Heart left ventricle (tissue), 16 donors: ENCODE measurements around the gene AGPAT3. TPM values are rescaled to one million over a fixed set of nuclear protein-coding genes. Genes with fewer than 3 reads are reported as not detected.

Experiments
- ATAC-seq, 4 donors: fragments of 200-7000 bp; cut with Tn5 transposase; one replicate each; pipeline ENCODE4 v1.9.1; 2020 to 2022; ENCODE audit warnings: moderate library complexity in 4 of 4, mild to moderate bottlenecking in 3 of 4, moderate number of reproducible peaks in 1 of 4
- DNase-seq, 5 donors: peaks; one replicate each; pipeline ENCODE4 v3.0.0-alpha.2; 2020
- H3K27ac ChIP-seq, 12 donors: fragments of 200-600 bp; sonication (generic) in 4 of 12; one replicate each; pipeline versions ENCODE4 v1.5.0 to v1.8.0; 2016 to 2022; ENCODE audit warnings: mild to moderate bottlenecking in 2 of 12
- H3K27me3 ChIP-seq, 9 donors: fragments of 200-600 bp; sonication (generic) in 2 of 9; one replicate each; pipeline versions ENCODE4 v1.5.1 to v1.8.0; 2016 to 2022; ENCODE audit warnings: mild to moderate bottlenecking in 3 of 9
- H3K36me3 ChIP-seq, 9 donors: fragments of 200-600 bp; sonication (generic) in 2 of 9; one replicate each; pipeline versions ENCODE4 v1.5.0 to v1.8.0; 2018 to 2022; ENCODE audit warnings: mild to moderate bottlenecking in 2 of 9
- H3K4me1 ChIP-seq, 12 donors: fragments of 200-600 bp; sonication (generic) in 4 of 12; one replicate each; pipeline versions ENCODE4 v1.5.0 to v1.8.0; 2016 to 2022; ENCODE audit warnings: mild to moderate bottlenecking in 3 of 12
- H3K4me3 ChIP-seq, 12 donors: fragments of 200-600 bp; sonication (generic) in 4 of 12; one replicate each; pipeline versions ENCODE4 v1.5.0 to v1.8.0; 2017 to 2022; ENCODE audit warnings: mild to moderate bottlenecking in 9 of 12, moderate library complexity in 4 of 12
- H3K9me3 ChIP-seq, 12 donors: fragments of 200-600 bp; sonication (generic) in 4 of 12; one replicate each; pipeline versions ENCODE4 v1.5.0 to v1.8.0; 2016 to 2022; ENCODE audit warnings: mild to moderate bottlenecking in 1 of 12
- CTCF ChIP-seq, 12 donors: fragments of 200-600 bp; sonication (generic) in 4 of 12; IDR thresholded peaks; one replicate each; pipeline versions ENCODE4 v1.5.0 to v1.8.0; 2018 to 2022; ENCODE audit warnings: antibody characterized with exemption in 12 of 12, mild to moderate bottlenecking in 5 of 12
- POLR2A ChIP-seq, 2 donors: fragments of 450-650 bp; IDR thresholded peaks; one replicate each; pipeline ENCODE4 v1.6.1; 2017; ENCODE audit warnings: antibody characterized with exemption in 2 of 2, mild to moderate bottlenecking in 2 of 2, moderate library complexity in 2 of 2
- WGBS, 4 donors: extraction: QIAGEN DNeasy Blood & Tissue Kit in 2 of 4; methylation state at CpG; one replicate each; pipeline versions ENCODE4 v1.1.5 to v1.1.7; 2013 to 2018; 5-methylcytosine and 5-hydroxymethylcytosine counted together
- intact Hi-C, 10 donors: fragments of 100-400 bp; cut with DNase I; formaldehyde crosslinking; loops; one replicate each; pipeline versions ENCODE4 v1.11.1 to v1.14.2; 2022
- polyA plus RNA-seq, 2 donors: library from polyadenylated mRNA; stranded (reverse); fragments of 200-250 nt; gene quantifications; one replicate each; pipeline ENCODE4 v1.2.3, GENCODE V29; 2013
- total RNA-seq, 9 donors: library from RNA; depleted of rRNA in 2 of 9; stranded (reverse); fragments of >200 nt in 2 of 9; fragmentation: NEBNext Ultra II Directional in 3 of 9; extraction: Animal tissue kit (Norgen Biotek cat#: 25700) in 3 of 9; gene quantifications; one replicate each; pipeline versions ENCODE4 v1.1.0 to v1.2.4, GENCODE V29; 2016 to 2023
- donor health status: ischemic (EF 13 %, LVEDD 7.1; RV severe dilation, severe dysfunction).
- donor health status: healthy with polysubstance abuse.
- donor health status: DM: no; HTN: yes; CAD: no.
- donor health status: DM: no; HTN: no; CAD: no.
- donor health status: ischemic (EF 25% LVEDD 6.9; RV normal size, moderate dysfunction).
- donor health status: ischemic (EF 25% LVEDD 5.7; RV mildly dilated, moderate dysfunction).
- donor health status: healthy.
- donor health status: DM: yes; HTN: yes; CAD: no.
- donor health status: ischemic (EF 35%, LVEDD 5.7; RV mildly dilated, moderate dysfunction).
- donor health status: nonischemic (EF 11% LVEDD 7.7; RV severe dilation, severe dysfunction).
- donor health status: DM: yes; HTN: yes; CAD: no.
- donor health status: PGD.
- donor health status: ischemic (EF 29% LVEDD 5.4; RV normal size, mild dysfunction).
- donor health status: nonischemic (EF 23%, LVEDD 6.1; RV moderate dilation, normal function).

Gene AGPAT3
- total and polyA plus RNA-seq, 11 donors: 26.6 to 86.0 (median 64.5) TPM

DNA sequence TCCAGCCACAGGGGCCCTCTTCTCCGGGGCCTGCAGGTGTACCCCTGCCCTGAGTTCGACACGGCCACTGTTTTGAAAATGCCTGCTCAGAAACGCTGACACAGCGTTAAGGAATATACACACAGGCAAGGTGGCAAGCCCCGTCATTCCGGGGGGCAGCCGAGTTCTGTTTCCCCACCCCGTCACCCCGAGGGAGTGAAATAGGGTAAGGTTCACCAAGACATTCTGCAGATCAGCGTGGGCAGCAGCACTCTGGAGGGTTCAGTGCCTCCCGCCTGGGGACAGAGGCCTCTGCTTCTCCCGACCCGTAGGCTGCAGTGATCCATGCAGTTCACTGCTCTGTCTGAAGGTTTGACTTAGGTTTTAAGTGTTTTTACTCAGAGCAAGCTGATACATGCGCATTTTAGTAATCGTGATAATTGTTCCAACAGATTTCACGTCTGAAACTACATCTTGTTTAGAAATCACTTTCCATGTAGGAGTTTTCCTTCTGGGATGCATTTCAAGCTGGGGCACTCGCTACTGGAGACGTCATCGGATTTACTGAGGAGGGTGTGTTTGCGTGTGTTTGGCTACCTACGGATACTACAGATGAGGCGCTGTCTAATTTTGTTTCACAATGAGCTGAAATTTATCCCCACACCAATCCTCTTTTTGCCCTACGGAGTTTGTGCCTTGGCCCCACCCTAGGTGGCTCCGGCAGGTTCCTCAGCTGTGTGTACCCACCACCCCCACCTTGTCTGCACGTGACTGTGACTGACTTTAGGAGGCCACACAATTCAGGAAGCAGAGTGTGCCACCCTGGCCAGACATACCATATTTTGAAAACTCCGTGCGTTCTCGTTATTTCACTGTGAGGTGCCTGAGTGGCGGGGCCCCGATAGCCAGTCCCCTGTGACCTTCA lies 63.5 kb downstream of the AGPAT3 start:
- H3K36me3 ChIP-seq: peaks cover 0 to 37% (median 0%) of the 10 kb centered on the region in 9 donors
- DNase-seq (peak in 1 of 5 donors; percentile 23), ATAC-seq (peak; percentile 1 to 25 (median 12))
- H3K9me3 ChIP-seq: no peaks in the 10 kb centered on the region
- intact Hi-C loops: loop anchor here in 6 of 10 donors (2.0 to 5.0 kb wide), 2 partner anchors 61 to 62 kb away; partner anchors contain the start of gene AGPAT3 (in 5 of the 6)
- no peak for TF ChIP-seq CTCF (IDR thresholded peaks at IDR 0.05)
- no peak for TF ChIP-seq POLR2A (IDR thresholded peaks at IDR 0.05)
- peak overlapping the region in 1 of 12 donors; percentile 15 for H3K4me3 ChIP-seq
- peaks cover 4 to 68% (median 38%) of the 10 kb centered on the region in 12 donors for H3K4me1 ChIP-seq
- H3K27me3 ChIP-seq: no peaks in the 10 kb centered on the region
- WGBS, 4 donors: 51 to 64% (median 61%) methylated on average over 23 to 31 of the region's 31 CpGs
- H3K27ac ChIP-seq: peak overlapping the region; percentile 35 to 95 (median 86)

DNA sequence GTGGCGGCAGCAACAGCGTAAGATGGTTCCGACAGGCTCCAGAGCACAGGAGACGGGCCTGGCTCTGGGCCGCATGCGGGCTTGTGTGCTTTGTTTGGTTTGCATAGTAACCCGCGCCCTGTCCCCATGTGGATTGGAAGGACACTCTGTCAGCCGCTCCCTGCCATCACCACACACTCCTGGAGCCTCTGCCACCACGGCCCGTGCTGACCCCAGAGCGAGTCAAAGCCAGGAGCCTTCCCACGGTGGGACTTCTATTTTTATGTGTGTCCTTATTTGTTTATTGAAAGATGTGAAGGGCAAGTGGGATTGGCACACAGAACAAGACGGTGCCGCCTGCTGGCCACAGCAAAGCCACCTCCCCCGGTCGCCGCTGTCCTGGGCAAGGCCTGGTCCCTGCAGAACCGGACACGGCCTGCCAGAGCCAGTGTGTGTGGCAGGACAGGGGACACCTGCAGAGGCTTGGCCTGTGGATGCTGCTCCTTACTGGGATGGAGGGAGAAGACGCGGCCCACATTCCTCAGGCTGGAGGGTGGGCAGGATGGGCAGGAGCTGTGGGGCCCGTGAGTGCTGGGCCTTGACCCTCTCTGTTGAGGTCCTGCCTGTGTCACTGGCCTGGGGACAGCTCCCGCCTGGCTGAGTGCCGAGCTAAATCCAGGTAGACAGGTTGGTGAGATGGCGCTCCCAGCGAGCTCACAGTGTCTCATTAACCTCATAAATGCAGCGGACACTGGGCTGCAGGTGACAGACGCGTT lies 64.4 kb downstream of the AGPAT3 start:
- Histone ChIP-seq H3K4me3 (peak overlapping the region in 1 of 12 donors; percentile 15), H3K9me3 (no peaks in the 10 kb centered on the region), H3K27ac (peak overlapping the region; percentile 73 to 95 (median 86)), H3K27me3 (no peaks in the 10 kb centered on the region), H3K4me1 (peaks cover 4 to 60% (median 34%) of the 10 kb centered on the region in 12 donors), H3K36me3 (peaks cover 0 to 37% (median 0%) of the 10 kb centered on the region in 9 donors)
- peak; percentile 92 to 94 (median 93) for ATAC-seq
- 53 to 66% (median 57%) methylated on average over 21 to 30 of the region's 30 CpGs for WGBS, 4 donors
- DNase-seq: peak; percentile 78 to 93 (median 82)
- intact Hi-C loops: loop anchor here in 6 of 10 donors (2.0 to 5.0 kb wide), 2 partner anchors 62 to 63 kb away; partner anchors contain the start of gene AGPAT3 (in 5 of the 6)
- TF ChIP-seq CTCF (IDR thresholded peaks at IDR 0.05) (peak in 9 of 12 donors; percentile 3 to 57 (median 39)), POLR2A (IDR thresholded peaks at IDR 0.05) (peak in 1 of 2 donors; percentile 23)

DNA sequence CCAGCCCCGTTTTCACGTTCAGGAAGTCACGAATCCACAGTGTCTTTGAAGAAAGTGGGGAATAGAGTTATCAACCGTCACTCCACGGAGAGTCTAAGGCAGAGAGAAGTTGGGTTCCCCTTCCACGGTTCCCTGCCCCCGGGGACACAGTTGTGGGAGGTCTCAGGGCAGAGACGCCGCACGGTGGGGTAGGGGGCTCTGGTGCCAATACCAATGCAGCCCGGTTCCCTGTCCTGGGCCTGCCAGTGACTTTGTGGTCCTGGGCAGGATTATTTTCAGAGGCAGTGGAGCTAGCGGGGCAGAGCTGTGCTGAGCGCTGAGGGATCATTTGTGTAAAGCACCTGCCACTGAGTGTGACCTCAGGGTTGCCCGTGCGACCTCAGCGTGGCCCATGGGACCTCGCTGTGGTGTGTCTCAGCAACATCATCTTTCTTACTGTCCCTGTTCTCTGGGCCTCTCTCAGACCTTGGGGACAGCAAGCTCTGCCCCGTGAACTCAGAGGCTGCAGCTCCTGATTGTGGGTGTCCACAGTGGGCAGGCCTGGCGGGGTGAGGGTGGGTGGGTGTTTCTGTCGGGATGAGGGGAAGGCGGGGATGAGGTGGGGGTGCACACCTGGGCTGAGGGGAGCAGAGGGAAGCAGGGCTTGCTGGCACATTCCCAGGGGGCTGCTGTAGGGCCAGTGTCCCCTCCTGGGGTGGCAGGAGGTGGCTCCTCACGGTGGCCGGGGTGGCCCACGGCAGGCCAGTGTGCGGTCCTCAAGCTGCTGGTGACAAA lies 65.2 kb downstream of the AGPAT3 start:
- WGBS, 4 donors: 85 to 89% (median 88%) methylated on average over 18 to 25 of the region's 25 CpGs
- H3K27ac ChIP-seq: peak overlapping the region in 11 of 12 donors; percentile 71 to 95 (median 87)
- DNase-seq (peak in 2 of 5 donors; percentile 21 to 22), ATAC-seq (no peak)
- H3K9me3 ChIP-seq: no peaks in the 10 kb centered on the region
- H3K4me1 ChIP-seq: peaks cover 4 to 52% (median 27%) of the 10 kb centered on the region in 12 donors
- intact Hi-C loops: loop anchor here in 1 of 10 donors (5.0 kb wide), 1 partner anchor 58 kb away; no protein-coding TSS in a partner anchor
- no peak overlapping the region for H3K4me3 ChIP-seq
- H3K27me3 ChIP-seq: no peaks in the 10 kb centered on the region
- H3K36me3 ChIP-seq: peaks cover 0 to 33% (median 0%) of the 10 kb centered on the region in 9 donors
- TF ChIP-seq POLR2A (IDR thresholded peaks at IDR 0.05) (no peak), CTCF (IDR thresholded peaks at IDR 0.05) (no peak)
